UCSD-AML1 (cell line): ENCODE results near the gene MYO1G.

Source experiments
- DNase-seq: peaks from one replicate; lab custom pipeline; 2025; ENCODE audit not compliant: unreplicated experiment; lab: John Stamatoyannopoulos, UW

The MYO1G gene

GRCh38 chr7:44981035-44981706 lies 2.4 kb upstream of the MYO1G start:
- no peak for DNase-seq

GRCh38 chr7:44980393-44981034 lies 1.7 kb upstream of the MYO1G start:
- DNase-seq = no peak

GRCh38 chr7:44979481-44980392 lies 922 bp upstream of the MYO1G start:
- no peak for DNase-seq

- peak; percentile 15 for DNase-seq
Observed at GRCh38 chr7:44977959-44978335, 868 bp downstream of the MYO1G start.

GRCh38 chr7:44977304-44977958 lies 1.4 kb downstream of the MYO1G start:
- DNase-seq = no peak

GRCh38 chr7:44976746-44977196 lies 2.0 kb downstream of the MYO1G start:
- DNase-seq = no peak

- no peak for DNase-seq
Observed at GRCh38 chr7:44976040-44976745, 2.6 kb downstream of the MYO1G start.

GRCh38 chr7:44975331-44976039 lies 3.3 kb downstream of the MYO1G start:
- no peak for DNase-seq

GRCh38 chr7:44974549-44974948 lies 4.3 kb downstream of the MYO1G start:
- no peak for DNase-seq

- DNase-seq = peak; percentile 35
Observed at GRCh38 chr7:44973610-44974401, 5.0 kb downstream of the MYO1G start.

- no peak for DNase-seq
Observed at GRCh38 chr7:44972562-44972961, 6.3 kb downstream of the MYO1G start.

GRCh38 chr7:44971902-44972441 lies 6.8 kb downstream of the MYO1G start:
- DNase-seq = no peak

GRCh38 chr7:44971188-44971901 lies 7.5 kb downstream of the MYO1G start:
- DNase-seq = no peak

GRCh38 chr7:44970523-44971051 lies 8.2 kb downstream of the MYO1G start:
- no peak for DNase-seq

GRCh38 chr7:44969701-44970522 lies 8.9 kb downstream of the MYO1G start:
- DNase-seq = no peak

- no peak for DNase-seq
Observed at GRCh38 chr7:44969049-44969700, 9.6 kb downstream of the MYO1G start.
